ENCODE results near the gene LCE1E. TPM values are rescaled to one million over a fixed set of nuclear protein-coding genes. Genes with fewer than 3 reads are reported as not detected.

LCE1E gene
- total RNA-seq: not detected
- long read RNA-seq: 0 reads

GRCh38 chr1:152786077-152786476, at the start of gene LCE1E:
Gene LCE1E, plus strand, starts transcription at chr1:152786257. Its CDS starts 1,043 bp downstream, at chr1:152787300.
- no peak for DNase-seq (ENCODE audit: low spot score)

GRCh38 chr1:152737997-152738396, 48.1 kb upstream of the LCE1E start:
- no peak for DNase-seq (ENCODE audit: low spot score)

- DNase-seq (ENCODE audit: low spot score): no peak
Observed at GRCh38 chr1:152739841-152740240, 46.2 kb upstream of the LCE1E start.

- DNase-seq (ENCODE audit: low spot score): no peak
Observed at GRCh38 chr1:152741656-152742055, 44.4 kb upstream of the LCE1E start.

GRCh38 chr1:152743371-152744145, 42.5 kb upstream of the LCE1E start:
- DNase-seq (ENCODE audit: low spot score): no peak

GRCh38 chr1:152745289-152745704, 40.8 kb upstream of the LCE1E start:
- no peak for DNase-seq (ENCODE audit: low spot score)

- DNase-seq (ENCODE audit: low spot score): no peak
Observed at GRCh38 chr1:152745765-152746444, 40.2 kb upstream of the LCE1E start.

- DNase-seq (ENCODE audit: low spot score): no peak
Observed at GRCh38 chr1:152747831-152748230, 38.2 kb upstream of the LCE1E start.

- no peak for DNase-seq (ENCODE audit: low spot score)
Observed at GRCh38 chr1:152752225-152752624, 33.8 kb upstream of the LCE1E start.

GRCh38 chr1:152753586-152753985, 32.5 kb upstream of the LCE1E start:
- DNase-seq (ENCODE audit: low spot score): no peak

GRCh38 chr1:152756872-152757271, 29.2 kb upstream of the LCE1E start:
- no peak for DNase-seq (ENCODE audit: low spot score)

- no peak for DNase-seq (ENCODE audit: low spot score)
Observed at GRCh38 chr1:152757747-152758146, 28.3 kb upstream of the LCE1E start, which contains the start of gene KPRP. Gene KPRP, plus strand, starts transcription at chr1:152758025. Its CDS starts 1,564 bp downstream, at chr1:152759589.

- no peak for DNase-seq (ENCODE audit: low spot score)
Observed at GRCh38 chr1:152758636-152759035, 27.4 kb upstream of the LCE1E start.

GRCh38 chr1:152759453-152760173, 26.4 kb upstream of the LCE1E start:
- DNase-seq (ENCODE audit: low spot score): no peak

GRCh38 chr1:152760551-152761190, 25.4 kb upstream of the LCE1E start:
- no peak for DNase-seq (ENCODE audit: low spot score)

GRCh38 chr1:152761609-152762213, 24.3 kb upstream of the LCE1E start:
- DNase-seq (ENCODE audit: low spot score): no peak

- DNase-seq (ENCODE audit: low spot score): no peak
Observed at GRCh38 chr1:152768847-152769533, 17.1 kb upstream of the LCE1E start.

GRCh38 chr1:152770411-152770810, 15.6 kb upstream of the LCE1E start:
- no peak for DNase-seq (ENCODE audit: low spot score)

GRCh38 chr1:152774875-152775274, 11.2 kb upstream of the LCE1E start, which contains the start of gene LCE1F:
Gene LCE1F, plus strand, starts transcription at chr1:152775140. Its CDS starts 1,232 bp downstream, at chr1:152776372.
- no peak for DNase-seq (ENCODE audit: low spot score)

- DNase-seq (ENCODE audit: low spot score): no peak
Observed at GRCh38 chr1:152776361-152776760, 9.7 kb upstream of the LCE1E start.

Data from mesenteric fat pad (tissue), 1 donor.